A673 (cell line): ENCODE results near the gene IGSF22. TPM values are rescaled to one million over a fixed set of nuclear protein-coding genes. Genes with fewer than 3 reads are reported as not detected.
"Not testable (repeated sequence)": the region's sequence is repeated elsewhere in the genome, so short reads cannot be mapped to it uniquely, and the experiment has no call there.

Source experiments
- BruUV-seq: library from RNA; stranded (reverse); fragments of 400-500 nt; replicated peaks from 2 replicates; lab custom pipeline; 2021; lab: Mats Ljungman, UMichigan
- CTCF ChIA-PET: fragments of 300-600 bp; sonication (Branson Sonifier 250); formaldehyde crosslinking; loops from one replicate; lab custom pipeline; 2022; ENCODE audit warnings: antibody characterized with exemption; lab: Charles Lee
- POLR2A ChIA-PET: fragments of 300-600 bp; sonication (Branson Sonifier 250); formaldehyde crosslinking; loops from one replicate; lab custom pipeline; 2022; ENCODE audit warnings: antibody characterized with exemption; ENCODE audit not compliant: low non-redundant PET; lab: Charles Lee
- DNase-seq: peaks from one replicate; pipeline ENCODE4 v3.0.0-alpha.2; 2015; ENCODE audit warnings: low spot score
- H3K27ac ChIP-seq: fragments of 200-600 bp; sonication (generic); 2 replicates; pipeline ENCODE4 v1.5.1; 2016; ENCODE audit warnings: mixed run types, low read depth, mild to moderate bottlenecking, mixed read lengths, antibody characterized with exemption, low read length; ENCODE audit not compliant: poor library complexity, severe bottlenecking
- H3K27me3 ChIP-seq: fragments of 200-600 bp; sonication (generic); replicated peaks from 2 replicates; pipeline ENCODE4 v1.6.1; 2017; ENCODE audit warnings: mixed run types, low read depth, mild to moderate bottlenecking, mixed read lengths, antibody characterized with exemption, low read length; ENCODE audit not compliant: insufficient read depth, poor library complexity
- H3K36me3 ChIP-seq: fragments of 200-600 bp; sonication (generic); 2 replicates; pipeline ENCODE4 v1.6.1; 2016; ENCODE audit warnings: mixed run types, mild to moderate bottlenecking, mixed read lengths, antibody characterized with exemption, low read length; ENCODE audit not compliant: insufficient read depth, poor library complexity, severe bottlenecking
- H3K4me1 ChIP-seq: fragments of 200-600 bp; sonication (generic); 2 replicates; pipeline ENCODE4 v1.6.1; 2017; ENCODE audit warnings: mixed run types, mild to moderate bottlenecking, mixed read lengths, antibody characterized with exemption, low read length; ENCODE audit not compliant: insufficient read depth, poor library complexity, severe bottlenecking
- H3K4me3 ChIP-seq: fragments of 200-600 bp; sonication (generic); 2 replicates; pipeline ENCODE4 v1.5.1; 2016; ENCODE audit warnings: low read depth, mixed run types, mild to moderate bottlenecking, mixed read lengths, low read length; ENCODE audit not compliant: poor library complexity, severe bottlenecking
- H3K9me3 ChIP-seq: fragments of 200-600 bp; sonication (generic); 2 replicates; pipeline ENCODE4 v1.6.1; 2016; ENCODE audit warnings: mixed run types, low read depth, mild to moderate bottlenecking, mixed read lengths, antibody characterized with exemption, low read length; ENCODE audit not compliant: poor library complexity, severe bottlenecking
- EZH2 ChIP-seq: fragments of 200-600 bp; sonication (generic); IDR thresholded peaks from 2 replicates; pipeline ENCODE4 v1.6.1; 2017; ENCODE audit warnings: borderline replicate concordance, low read depth, mild to moderate bottlenecking, mixed read lengths, antibody characterized with exemption, low read length; ENCODE audit not compliant: poor library complexity, severe bottlenecking
- intact Hi-C: fragments of 100-400 bp; cut with micrococcal nuclease; formaldehyde crosslinking; loops from one replicate; pipeline ENCODE4 v1.10.0; 2022; ENCODE audit not compliant: unreplicated experiment
- total RNA-seq: library from RNA; stranded (reverse); gene quantifications from 2 replicates; pipeline ENCODE4 v1.2.3, GENCODE V29; 2021
- TF ChIP-seq, protein P1 (sequence below): fragments of 300-800, 200-600 bp; sonication (generic); conservative IDR thresholded peaks from 2 replicates; pipeline ENCODE4 v1.5.1; 2017; ENCODE audit warnings: low read depth, mild to moderate bottlenecking, antibody characterized with exemption, low read length, moderate library complexity, mixed read lengths

The IGSF22 gene
- total RNA-seq, 1 experiment from 2014 or later = not detected

- DNase-seq = no peak
- intact Hi-C loops = no loop called here
- ChIA-PET POLR2A (no interaction called here), CTCF (no interaction called here)
- Histone ChIP-seq H3K27ac (no peak overlapping the region), H3K4me1 (no peaks in the 10 kb centered on the region), H3K36me3 (no peaks in the 10 kb centered on the region), H3K9me3 (no peaks in the 10 kb centered on the region), H3K27me3 (no peaks in the 10 kb centered on the region), H3K4me3 (no peak overlapping the region)
- no peak for TF ChIP-seq EZH2
- TF ChIP-seq, protein P1, sequence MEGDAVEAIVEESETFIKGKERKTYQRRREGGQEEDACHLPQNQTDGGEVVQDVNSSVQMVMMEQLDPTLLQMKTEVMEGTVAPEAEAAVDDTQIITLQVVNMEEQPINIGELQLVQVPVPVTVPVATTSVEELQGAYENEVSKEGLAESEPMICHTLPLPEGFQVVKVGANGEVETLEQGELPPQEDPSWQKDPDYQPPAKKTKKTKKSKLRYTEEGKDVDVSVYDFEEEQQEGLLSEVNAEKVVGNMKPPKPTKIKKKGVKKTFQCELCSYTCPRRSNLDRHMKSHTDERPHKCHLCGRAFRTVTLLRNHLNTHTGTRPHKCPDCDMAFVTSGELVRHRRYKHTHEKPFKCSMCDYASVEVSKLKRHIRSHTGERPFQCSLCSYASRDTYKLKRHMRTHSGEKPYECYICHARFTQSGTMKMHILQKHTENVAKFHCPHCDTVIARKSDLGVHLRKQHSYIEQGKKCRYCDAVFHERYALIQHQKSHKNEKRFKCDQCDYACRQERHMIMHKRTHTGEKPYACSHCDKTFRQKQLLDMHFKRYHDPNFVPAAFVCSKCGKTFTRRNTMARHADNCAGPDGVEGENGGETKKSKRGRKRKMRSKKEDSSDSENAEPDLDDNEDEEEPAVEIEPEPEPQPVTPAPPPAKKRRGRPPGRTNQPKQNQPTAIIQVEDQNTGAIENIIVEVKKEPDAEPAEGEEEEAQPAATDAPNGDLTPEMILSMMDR = no peak
- BruUV-seq = no TSS peak
These were observed 41.7 kb downstream of the IGSF22 start for GRCh38 chr11:18684267-18684666.

GRCh38 chr11:18682466-18682865 is 43.5 kb downstream of the IGSF22 start:
- Histone ChIP-seq H3K36me3 (no peaks in the 10 kb centered on the region), H3K27me3 (no peaks in the 10 kb centered on the region), H3K4me1 (no peaks in the 10 kb centered on the region), H3K27ac (no peak overlapping the region), H3K9me3 (no peaks in the 10 kb centered on the region), H3K4me3 (no peak overlapping the region)
- intact Hi-C loops = no loop called here
- ChIA-PET CTCF (no interaction called here), POLR2A (no interaction called here)
- DNase-seq = no peak
- BruUV-seq = no TSS peak
- TF ChIP-seq, protein P1 = no peak
- TF ChIP-seq EZH2 = no peak

- H3K4me1 ChIP-seq, CTCF ChIA-PET, H3K9me3 ChIP-seq, POLR2A ChIA-PET, DNase-seq, BruUV-seq, H3K36me3 ChIP-seq, H3K27ac ChIP-seq, H3K4me3 ChIP-seq, intact Hi-C loops, H3K27me3 ChIP-seq: not testable (repeated sequence)
These were observed 44.0 kb downstream of the IGSF22 start for GRCh38 chr11:18681949-18682348.

DNA sequence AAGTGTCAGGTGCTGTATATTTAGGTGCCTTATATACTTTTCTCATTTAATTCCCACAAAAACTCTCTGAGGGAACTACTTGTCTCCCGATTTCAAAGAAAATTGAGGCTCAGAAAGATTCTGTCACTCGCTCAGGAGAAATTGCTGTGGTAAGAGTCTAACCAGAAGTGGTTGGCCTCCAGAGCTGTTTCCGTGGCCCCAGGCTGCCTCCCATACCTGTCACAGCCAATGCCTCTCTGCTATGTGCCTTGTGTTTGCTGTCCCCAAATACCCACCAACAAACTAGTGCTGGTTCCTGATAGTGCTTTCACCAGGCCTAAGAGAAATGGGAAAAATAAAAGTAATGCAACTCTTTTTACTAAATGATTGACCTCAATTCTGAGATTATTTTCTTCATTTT is 48.4 kb downstream of the IGSF22 start:
- Histone ChIP-seq H3K4me3 (no peak overlapping the region), H3K36me3 (no peaks in the 10 kb centered on the region), H3K9me3 (no peaks in the 10 kb centered on the region), H3K27me3 (no peaks in the 10 kb centered on the region), H3K27ac (no peak overlapping the region), H3K4me1 (no peaks in the 10 kb centered on the region)
- intact Hi-C loops = no loop called here
- POLR2A ChIA-PET = no interaction called here
- no peak for TF ChIP-seq EZH2
- TF ChIP-seq, protein P1 = no peak
- no peak for DNase-seq
- BruUV-seq = no TSS peak
- CTCF ChIA-PET = interaction anchor here (0.7 kb wide), 2 partner anchors 100 to 948 kb away, joined by 4 to 7 read pairs; no protein-coding TSS in a partner anchor
